Measurements from ENCODE around the gene ABCC4.

Gene ABCC4

GRCh38 chr13:95153647-95154412 is 147.4 kb downstream of the ABCC4 start:
- peak in 2 of 3 experiments; percentile 85 to 96 for DNase-seq

GRCh38 chr13:95151942-95152587 is 149.2 kb downstream of the ABCC4 start:
- DNase-seq, result no peak

GRCh38 chr13:95150555-95150954 is 150.7 kb downstream of the ABCC4 start:
- no peak for DNase-seq

- DNase-seq, result no peak
These were observed 154.8 kb downstream of the ABCC4 start for GRCh38 chr13:95146486-95146885.

GRCh38 chr13:95145587-95145986 is 155.7 kb downstream of the ABCC4 start:
- DNase-seq, result no peak

GRCh38 chr13:95140502-95140901 is 160.7 kb downstream of the ABCC4 start:
- no peak for DNase-seq

- no peak for DNase-seq
These were observed 162.2 kb downstream of the ABCC4 start for GRCh38 chr13:95138876-95139585.

GRCh38 chr13:95137096-95137495 is 164.2 kb downstream of the ABCC4 start:
- no peak for DNase-seq

GRCh38 chr13:95136638-95137037 is 164.6 kb downstream of the ABCC4 start:
- DNase-seq, result no peak

- DNase-seq, result no peak
These were observed 167.8 kb downstream of the ABCC4 start for GRCh38 chr13:95133498-95133897.

- no peak for DNase-seq
These were observed 172.2 kb downstream of the ABCC4 start for GRCh38 chr13:95129004-95129403.

- DNase-seq, result peak in 2 of 3 experiments; percentile 70 to 96
These were observed 173.1 kb downstream of the ABCC4 start for GRCh38 chr13:95128045-95128643.

- DNase-seq, result no peak
These were observed 176.3 kb downstream of the ABCC4 start for GRCh38 chr13:95124959-95125358.

GRCh38 chr13:95123726-95124125 is 177.5 kb downstream of the ABCC4 start:
- DNase-seq, result no peak

GRCh38 chr13:95122063-95122462 is 179.2 kb downstream of the ABCC4 start:
- no peak for DNase-seq

- DNase-seq, result no peak
These were observed 179.7 kb downstream of the ABCC4 start for GRCh38 chr13:95121516-95121915.

- no peak for DNase-seq
These were observed 180.6 kb downstream of the ABCC4 start for GRCh38 chr13:95120650-95121049.

- DNase-seq, result no peak
These were observed 182.5 kb downstream of the ABCC4 start for GRCh38 chr13:95118541-95119324.

GRCh38 chr13:95117092-95117491 is 184.2 kb downstream of the ABCC4 start:
- DNase-seq, result no peak

GRCh38 chr13:95115525-95115924 is 185.7 kb downstream of the ABCC4 start:
- peak in 1 of 3 experiments; percentile 29 for DNase-seq

- DNase-seq, result no peak
These were observed 187.7 kb downstream of the ABCC4 start for GRCh38 chr13:95113601-95114000.

- DNase-seq, result no peak
These were observed 188.4 kb downstream of the ABCC4 start for GRCh38 chr13:95112883-95113282.

- no peak for DNase-seq
These were observed 189.6 kb downstream of the ABCC4 start for GRCh38 chr13:95111608-95112007.

Measured in NCI-H1417 (cell line).